T follicular helper cell (primary cell): ENCODE results near the gene LYRM4.
A peak's percentile ranks its signal among the peaks of the same experiment; 100 is the strongest.

Source experiments
- DNase-seq: peaks from one replicate; pipeline ENCODE4 v3.0.0-alpha.2; 2020; ENCODE audit warnings: low read depth

LYRM4 gene

DNA sequence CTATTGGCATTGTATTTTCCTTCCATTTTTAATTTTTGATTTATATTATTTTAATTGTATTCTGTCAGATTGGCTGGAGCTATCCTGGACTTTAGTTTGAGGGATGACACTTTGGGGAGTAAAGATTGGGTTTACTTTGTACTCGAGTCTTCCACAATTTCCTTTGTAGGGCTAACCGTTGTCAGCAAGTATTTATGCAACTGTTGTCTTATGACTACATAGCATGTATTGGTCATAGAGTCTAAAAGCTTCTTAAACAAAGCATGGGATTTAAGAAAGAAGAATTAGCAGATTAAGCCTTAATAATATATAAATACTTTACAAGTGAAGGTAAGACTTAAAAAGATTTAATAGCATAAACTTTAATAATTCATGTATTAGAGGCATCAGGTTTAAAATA is 20.2 kb upstream of the LYRM4 start:
- DNase-seq, result no peak

DNA sequence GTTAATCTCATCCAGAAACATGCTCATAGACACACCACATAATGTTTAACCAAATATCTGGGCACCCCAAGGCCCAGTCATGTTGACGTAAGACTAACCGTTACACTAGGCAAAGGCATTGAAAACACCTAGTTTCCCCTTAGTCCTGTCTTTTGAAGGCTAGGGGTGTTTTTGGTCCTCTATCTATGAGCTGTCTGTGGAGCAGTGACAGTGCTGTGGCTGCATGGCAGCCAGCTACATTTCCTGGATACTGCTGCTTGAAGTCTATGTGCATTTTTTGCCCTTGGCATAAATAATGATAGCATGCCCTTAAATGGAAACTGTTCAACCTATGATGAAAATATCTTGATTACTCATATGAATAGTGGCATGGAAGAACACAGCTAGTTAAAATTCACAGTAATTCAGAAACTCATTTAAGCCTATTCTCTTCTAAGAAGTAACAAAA is 19.2 kb upstream of the LYRM4 start:
- no peak for DNase-seq

DNA sequence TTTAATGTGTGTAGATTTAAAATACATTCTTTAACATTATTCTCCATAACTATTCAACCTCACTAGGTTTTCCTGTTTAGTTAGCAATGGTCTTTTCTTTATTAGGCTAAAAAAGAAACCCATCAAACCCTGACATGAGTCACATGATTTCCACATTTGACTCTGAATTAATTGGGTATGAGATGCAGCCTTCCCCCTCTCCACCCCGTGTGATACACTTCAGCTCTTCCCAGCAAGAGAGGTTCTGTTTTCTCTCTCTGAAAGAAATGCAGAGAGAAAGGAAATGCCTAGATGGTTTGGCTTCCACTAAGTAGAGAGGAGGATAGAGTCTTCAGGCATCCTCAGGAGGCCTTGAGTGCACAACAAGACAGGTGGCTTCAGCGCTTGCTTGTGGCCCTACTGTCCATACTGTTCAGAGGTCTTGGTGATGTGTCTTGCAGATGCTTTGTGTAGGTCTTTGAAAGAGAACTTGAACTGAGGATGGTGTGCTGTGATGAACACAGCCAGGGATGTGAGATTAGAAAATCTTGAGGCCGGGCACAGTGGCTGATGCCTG is 17.9 kb upstream of the LYRM4 start:
- DNase-seq, result no peak

DNA sequence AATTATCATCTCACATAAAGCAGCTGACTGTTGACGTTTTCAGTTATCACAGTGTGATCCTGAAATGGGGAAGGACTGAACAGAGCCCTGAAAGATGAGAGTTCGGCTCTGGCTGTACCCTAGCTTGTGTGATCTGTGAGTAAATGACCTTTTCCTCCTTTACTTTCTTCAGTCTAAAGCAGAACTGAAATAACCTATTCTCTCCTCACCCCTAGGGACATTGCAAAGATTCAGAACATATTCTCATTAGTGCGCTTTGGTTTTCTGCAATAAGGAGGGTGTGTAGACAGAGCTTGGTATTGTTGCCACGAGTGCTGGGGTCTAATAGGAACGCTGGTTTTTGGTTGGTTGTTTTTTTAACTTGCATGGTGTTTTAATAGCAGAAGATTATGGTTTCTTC is 17.3 kb upstream of the LYRM4 start:
- no peak for DNase-seq

DNA sequence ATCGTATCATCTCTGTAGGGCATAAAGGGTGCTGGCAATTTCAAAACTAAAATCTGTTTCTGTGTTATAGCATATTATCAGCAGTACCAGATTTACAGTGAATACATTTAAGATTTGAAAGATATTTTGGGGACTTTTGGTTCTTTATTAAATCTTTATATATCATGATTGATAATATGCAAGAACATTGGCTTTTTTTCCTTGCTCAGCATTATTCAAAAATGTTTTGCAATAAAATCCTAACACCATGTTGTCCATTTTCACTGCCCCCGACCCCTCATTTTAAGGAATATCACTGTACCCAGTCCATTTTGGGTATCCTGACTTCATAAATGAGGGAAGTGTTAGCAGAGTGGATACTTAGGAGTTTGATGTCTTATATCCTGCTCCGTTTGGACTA is 16.8 kb upstream of the LYRM4 start:
- DNase-seq, result no peak

DNA sequence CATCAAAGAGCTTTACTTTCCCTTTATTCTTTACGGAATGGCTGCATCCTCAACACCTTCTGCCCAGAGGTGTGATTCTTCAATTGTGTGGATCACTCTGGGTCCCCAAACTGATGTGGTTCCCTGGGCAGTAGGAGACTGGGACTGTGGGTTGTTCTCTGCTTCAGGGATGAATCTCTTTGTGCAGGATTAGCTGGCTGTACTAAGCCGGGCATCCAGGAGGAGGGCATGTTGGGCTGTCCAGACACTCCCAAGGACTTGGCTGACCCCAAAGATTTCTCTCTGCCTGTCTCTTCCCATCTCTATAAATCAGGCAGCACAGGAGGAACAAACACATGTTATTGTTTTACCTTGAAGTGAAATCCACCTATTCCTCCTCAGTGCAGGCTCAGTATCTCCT is 15.8 kb upstream of the LYRM4 start:
- DNase-seq, result no peak

DNA sequence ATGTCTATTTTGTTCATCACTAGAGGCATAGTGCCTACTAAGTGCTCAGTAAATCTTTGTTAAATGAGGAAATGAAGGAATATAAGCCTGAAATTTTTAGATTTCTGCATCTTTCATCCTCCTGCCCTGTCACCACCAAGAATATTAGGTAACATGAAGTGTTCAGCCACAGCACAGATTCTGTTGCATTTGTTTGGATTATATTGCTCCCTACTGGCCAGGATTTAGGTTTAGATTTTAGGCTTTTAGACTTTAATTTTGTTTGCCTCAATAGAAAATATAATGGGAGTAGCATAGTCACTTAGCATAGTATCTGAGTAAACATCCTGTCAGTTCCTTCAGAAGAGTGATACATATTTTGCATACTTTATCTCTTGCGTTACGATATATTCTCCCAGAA is 14.7 kb upstream of the LYRM4 start:
- DNase-seq, result no peak

DNA sequence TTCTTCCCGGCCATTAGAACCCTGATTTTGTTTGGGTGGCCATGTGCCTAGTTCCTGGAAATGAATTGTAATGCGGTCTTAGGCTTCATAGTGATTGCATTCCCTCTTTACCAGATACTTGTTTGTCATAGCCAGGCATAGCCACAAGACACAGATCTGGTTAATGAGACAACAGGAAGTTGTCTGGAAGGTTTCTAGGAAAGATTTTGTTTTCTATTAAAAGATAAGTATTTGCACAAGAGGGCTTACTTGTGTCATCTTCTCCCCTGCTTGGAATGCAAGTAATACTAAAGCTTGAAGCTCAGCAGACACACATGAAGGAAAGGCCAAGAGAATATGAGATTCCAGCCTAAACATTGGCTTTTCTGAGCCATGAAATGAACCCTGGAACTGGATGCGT is 13.5 kb upstream of the LYRM4 start:
- DNase-seq, result no peak

DNA sequence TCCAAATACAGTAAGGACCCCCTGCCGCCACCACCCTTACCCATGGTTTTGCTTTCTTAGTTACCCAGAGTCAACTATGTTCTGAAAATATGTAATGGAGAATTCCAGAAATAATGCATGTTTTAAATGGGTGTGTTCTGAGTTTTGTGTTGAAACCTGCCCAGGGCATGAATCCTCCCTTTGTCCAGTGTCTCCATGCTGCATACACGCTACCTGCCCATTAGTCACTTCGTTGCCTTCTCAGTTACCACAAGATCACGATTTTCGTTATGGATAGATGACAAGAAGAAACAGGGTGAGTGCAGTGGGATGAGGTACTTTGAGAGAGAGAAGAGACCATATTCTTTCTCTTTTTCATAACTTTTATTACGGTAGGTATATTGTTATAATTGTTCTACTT is 11.2 kb upstream of the LYRM4 start:
- no peak for DNase-seq

DNA sequence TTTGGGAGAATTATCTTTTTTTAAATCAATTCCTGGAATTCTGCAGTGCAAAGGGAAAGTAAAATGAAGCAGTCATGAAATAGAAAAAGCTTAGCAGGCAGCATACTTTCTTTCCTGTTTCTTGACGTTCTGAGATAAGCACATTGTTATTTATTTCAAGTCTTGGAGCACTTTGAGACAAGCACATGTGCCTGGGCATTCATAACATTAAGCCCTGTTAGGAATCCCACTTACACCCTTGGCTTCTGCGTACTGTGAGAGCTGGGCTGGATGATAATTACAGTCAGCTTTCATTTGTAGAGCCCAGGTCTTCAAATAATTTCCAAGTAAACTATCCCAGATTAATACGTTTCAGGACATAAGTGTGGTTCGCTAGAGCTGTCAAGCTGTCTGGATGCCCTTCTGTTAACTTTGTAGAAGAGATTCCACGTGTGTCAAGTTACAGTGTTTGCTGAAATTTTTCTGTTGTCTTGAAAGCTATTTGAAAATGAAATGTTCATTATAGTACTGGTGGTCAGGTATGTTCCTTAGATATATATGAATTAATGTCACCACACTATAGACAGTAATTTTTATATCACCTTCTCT is 9.4 kb upstream of the LYRM4 start:
- no peak for DNase-seq

DNA sequence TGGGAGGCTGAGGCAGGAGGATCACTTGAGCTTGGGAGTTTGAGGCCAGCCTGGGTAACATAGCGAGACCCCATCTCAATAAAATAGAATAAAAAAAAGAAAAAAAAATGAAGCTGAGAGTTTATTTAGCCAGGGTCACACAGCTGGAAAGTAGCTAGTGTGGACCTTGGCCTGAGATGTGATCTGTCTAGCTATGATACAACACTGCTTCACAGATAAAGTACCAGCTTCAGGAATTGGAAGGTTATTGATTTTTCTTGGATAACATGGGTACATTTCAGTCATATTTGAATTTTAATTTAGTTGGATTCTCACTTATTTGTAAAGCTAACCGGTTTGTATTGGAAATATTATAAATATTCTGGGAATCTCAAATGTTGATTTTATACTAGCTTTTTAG is 5.7 kb upstream of the LYRM4 start:
- no peak for DNase-seq

DNA sequence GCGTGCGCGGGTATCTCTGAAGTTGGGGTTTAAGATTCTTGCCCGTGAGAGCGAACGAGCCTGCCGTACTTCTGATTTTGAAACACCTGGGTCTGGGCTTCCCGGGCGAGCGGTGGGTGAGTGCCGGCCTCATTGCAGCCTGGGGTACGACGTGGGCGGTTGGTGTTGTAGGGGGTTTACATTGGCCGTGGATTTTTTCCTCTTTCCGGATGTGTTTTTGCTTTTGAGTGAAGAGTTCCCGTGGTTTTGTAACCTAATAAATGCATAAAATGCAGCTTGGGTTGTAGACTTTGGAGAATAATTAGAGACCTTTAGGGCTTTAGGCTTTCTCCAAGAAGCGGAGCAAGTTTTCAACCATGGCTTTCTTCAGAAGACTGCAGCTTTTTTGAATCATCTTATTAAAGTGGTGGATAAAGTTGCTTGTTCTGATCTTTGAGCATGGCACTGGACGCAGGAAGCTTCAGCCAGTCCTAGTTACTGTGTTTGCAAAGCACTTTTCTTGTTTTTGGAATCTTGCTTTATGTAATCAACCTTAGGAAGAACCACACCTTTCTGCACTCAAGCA is 877 bp upstream of the LYRM4 start:
- no peak for DNase-seq

DNA sequence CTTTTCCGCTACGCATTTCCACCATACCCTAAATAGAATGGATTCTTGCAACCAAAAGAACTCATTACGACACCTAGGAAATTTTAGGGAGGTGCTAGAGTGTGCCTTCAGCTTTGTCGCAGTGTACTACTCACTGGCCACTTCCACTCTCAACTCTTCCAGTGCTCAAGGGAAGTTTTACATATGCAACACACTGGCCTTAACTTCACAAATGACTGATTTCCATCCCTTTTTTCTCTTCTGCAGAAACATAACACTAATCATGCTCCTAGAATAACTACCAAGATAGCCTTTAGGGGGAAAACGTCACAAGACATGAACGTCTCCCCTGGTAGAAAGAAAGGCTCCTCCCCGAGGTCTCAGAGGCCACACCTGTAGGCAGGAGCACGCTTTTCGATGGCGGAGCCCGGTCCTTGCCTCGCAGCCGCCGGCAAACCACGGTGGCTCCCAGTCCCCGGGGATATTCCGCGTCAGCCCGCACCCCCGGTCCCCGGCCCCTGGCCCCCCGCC is 584 bp downstream of the LYRM4 start:
- DNase-seq, result peak; percentile 68

DNA sequence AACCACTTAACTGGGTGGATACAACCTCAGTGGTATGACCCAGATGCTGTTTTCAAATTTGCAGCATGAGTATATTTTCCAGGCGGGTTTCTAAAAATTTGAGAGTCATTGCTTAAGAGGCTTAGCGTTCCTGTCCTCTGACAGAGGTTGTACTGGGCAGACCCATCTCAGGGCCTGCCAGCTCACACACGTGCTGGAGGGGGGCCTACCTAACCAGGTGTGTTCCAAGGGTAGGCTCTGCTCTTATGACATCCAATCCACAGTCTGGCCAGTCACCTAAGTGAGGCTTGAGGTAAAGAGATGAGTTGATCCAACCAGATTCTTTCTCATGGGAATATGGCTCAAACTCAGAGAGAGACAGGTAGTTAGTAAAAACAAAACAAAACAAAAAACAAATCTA is 1.3 kb downstream of the LYRM4 start:
- no peak for DNase-seq

DNA sequence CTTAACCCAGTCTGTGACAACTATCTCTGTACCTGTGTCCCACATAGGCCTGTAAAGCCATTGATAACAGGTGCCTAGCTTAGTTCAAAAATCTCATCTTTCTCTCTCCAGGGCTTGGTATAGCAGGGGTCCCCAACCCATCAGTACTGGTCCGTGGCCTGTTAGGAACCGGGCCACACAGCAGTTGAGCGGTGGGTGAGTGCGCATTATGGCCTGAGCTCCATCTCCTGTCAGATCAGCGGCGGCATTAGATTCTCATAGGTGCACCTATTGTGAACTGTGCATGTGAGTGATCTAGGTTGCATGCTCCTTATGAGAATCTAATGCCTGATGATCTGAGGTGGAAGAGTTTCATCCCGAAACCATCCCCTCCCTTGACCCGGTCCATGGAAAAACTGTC is 3.4 kb downstream of the LYRM4 start:
- DNase-seq, result no peak

DNA sequence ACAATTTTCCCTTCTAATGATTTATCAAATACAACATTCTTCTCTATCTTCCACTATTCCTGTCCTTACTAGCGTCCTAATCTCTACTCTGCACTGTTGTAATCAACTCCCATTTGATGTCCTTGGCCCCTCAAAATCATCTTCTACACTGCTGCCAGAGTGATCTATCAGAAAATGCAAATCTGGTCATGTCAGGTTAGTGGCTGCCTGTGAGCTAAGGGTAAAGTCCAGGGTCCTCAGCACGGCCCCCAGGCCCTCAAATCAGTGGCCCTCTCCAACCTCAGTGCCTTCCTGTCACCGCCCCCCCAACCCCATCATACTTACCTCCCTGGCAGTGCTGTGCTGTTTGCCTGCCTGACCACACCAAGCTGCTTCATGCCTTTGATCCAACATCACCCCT is 3.8 kb downstream of the LYRM4 start:
- DNase-seq, result no peak

DNA sequence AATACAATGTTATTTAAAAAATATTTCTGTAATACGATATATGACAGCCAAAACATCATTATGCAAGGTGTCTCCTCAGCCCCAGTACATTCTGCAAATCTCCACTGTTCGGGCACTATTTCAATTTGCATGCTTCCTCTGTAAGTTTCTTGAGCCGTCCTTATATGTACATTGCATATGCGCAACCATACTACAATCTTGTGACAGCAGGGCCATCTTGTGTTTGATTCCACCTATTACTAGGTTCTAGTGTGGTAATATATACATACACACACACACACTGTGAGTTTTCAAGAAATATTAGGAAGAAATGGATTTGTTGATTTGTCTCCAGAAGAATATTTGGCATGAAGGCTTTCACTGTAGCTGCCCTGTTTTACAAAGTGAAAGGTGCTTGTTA is 9.8 kb downstream of the LYRM4 start:
- DNase-seq, result no peak

DNA sequence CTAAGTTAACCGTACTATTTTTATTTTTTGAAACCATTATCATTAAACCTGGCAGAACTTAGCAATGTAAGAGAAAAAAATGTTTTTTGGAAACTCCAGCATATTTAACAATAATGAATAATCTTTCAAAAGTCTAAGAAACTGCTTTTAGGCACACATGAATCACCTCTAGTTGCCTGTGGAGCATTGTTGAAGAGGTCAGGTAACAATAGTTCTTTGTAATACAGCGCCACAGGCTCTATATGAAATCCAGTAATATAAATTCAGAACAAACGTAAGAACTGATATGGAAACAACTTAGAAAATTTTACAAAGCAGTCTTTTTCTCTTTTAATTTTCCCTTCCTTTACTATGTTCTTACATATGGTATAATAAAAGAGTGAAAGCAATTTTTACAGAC is 10.3 kb downstream of the LYRM4 start:
- no peak for DNase-seq

DNA sequence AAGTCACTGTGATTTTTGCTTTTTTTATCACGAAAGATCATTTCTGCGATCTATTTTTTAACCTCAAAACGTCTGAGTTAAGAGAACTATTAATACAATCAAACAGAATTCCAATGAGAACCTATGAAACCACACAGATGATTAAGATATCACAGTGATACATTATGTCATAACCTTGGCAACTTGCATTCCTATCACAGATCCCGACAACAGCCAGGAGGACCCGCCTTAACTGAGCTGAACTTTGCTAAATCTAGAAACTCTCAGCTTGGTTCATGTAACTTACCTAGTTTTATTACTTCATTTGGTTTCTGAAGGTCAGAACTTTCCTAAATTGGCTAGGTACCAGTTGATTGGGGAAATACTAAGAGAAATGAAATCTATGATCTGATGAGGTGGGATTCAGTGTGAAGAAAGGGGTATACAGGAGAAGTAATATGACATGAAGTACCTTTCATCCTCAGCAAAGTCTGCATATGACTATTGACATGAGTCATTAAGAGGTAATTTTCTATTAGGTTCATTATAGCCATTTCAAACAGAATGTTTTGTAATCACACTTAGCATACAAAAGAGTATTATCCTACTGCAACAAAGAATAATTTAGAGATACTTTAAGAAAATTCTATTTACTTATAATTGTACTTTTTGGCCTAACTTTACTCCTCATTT is 11.2 kb downstream of the LYRM4 start:
- DNase-seq, result no peak

DNA sequence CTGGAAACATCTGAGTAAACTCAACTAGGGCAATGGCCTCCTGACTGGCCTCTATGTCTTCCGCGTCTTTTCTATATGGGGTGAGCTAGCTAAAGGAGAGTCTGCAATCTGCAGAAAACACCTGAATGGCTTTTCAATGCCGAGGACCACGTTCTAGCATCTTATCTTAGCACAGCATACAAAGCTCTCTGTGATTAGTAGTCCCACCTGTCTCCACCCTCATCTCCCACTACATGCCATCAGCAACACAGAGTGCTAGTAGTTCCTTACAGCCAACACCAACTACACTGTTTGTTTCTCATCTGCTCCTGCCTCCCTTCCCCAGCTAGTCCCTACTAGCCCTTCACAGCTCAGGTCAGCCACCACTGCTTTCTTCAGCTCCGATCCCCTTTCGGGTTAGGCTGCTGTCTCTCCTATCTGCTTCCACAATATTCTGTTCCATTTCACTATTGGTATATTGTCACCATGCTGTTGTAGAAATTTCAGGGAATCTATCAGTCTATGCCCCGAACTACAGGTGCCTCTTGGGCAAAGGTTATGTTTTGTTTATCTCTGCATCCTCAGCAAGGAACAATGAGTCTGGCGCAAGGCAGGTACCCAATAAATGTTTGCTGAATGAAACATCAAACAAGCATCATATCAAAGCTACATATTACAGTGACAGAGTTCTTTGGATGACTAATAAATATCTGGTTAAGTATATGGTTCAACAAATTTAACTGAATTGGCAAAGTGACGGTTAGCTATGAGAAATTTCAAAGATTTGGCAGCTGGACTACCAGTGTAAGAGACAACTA is 12.2 kb downstream of the LYRM4 start:
- no peak for DNase-seq

DNA sequence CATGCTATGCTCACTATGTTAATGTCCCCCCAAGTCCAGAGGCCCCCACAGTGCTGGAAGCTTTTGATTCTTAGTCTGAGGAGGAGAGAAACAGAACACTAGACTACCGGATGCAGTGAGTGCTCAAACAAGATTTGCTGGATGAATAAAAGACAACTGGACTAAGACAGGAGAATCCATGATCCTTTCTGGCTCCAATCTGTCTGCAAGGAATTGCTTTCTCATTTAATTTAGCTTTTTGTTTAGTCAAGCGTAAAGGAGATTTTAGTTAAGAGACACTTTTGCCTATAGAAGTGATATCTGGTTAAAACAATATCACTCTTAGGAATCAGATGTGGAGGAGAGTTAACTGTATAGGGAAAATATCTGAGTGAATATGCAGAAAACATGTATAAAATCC is 13.5 kb downstream of the LYRM4 start:
- no peak for DNase-seq
